ENCODE data around the gene NOTCH1. TPM values are rescaled to one million over a fixed set of nuclear protein-coding genes. Genes with fewer than 3 reads are reported as not detected.

Gene NOTCH1
- polyA plus RNA-seq, 1 donor from 2014 or later: 0.15 TPM

GRCh38 chr9:136509549-136509948, 36.3 kb downstream of the NOTCH1 start (continued):
- TF ChIP-seq EP300 (conservative IDR thresholded peaks at IDR 0.05; ENCODE audit: poor library complexity, severe bottlenecking) (no peak), SMC3 (conservative IDR thresholded peaks at IDR 0.05; ENCODE audit: poor library complexity) (no peak)

DNA sequence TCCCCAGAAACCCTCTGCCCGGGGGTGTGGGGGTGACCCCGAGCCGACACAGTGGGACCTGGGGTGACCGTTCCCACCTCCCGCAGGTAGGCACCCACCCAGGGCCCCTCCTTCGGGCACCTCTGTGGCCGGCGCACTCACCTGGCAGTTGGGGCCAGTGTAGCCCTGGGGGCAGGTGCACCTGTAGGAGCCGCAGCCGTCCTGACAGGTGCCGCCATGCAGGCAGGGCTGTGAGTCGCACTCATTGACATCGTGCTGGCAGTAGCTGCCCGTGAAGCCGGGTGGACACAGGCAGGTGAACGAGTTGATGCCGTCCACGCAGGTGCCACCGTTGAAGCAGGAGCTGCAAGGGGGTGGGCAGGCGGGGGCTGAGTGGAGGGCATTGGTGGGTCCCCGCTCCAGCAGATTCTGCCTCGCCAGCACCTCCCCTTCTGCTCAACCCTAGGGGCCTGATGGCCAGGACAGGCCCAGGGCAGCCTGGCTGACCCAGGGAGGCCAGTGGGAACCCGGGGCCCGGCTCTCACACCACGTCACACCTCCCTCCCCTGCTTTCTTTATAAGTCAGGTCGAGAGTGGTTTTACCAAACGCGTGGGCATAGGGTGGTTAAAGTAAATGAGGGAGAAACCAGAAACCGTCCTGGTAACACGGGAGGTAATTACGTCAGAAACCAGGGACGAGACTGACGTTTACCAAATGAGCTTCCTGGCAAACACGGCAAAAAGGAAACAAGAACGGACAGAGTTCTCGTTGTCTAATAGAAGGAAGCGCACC, 36.9 kb downstream of the NOTCH1 start:
- Histone ChIP-seq H3K9me3 (ENCODE audit: low read length) (no peaks in the 10 kb centered on the region), H3K9ac (ENCODE audit: low read length) (no peak overlapping the region), H4K20me1 (ENCODE audit: insufficient read depth) (no peaks in the 10 kb centered on the region), H3K36me3 (ENCODE audit: insufficient read depth, low read length) (no peaks in the 10 kb centered on the region), H3K9me2 (ENCODE audit: insufficient read depth, low read length) (no peaks in the 10 kb centered on the region), H2AFZ (ENCODE audit: low read depth, low read length) (no peak overlapping the region), H3K79me2 (replicated peaks; ENCODE audit: insufficient read depth, low read length) (no peaks in the 10 kb centered on the region), H3K27ac (ENCODE audit: low read length) (no peak overlapping the region), H3F3A (ENCODE audit: insufficient read depth, low read length, poor library complexity, severe bottlenecking) (no peaks in the 10 kb centered on the region), H3K4me2 (ENCODE audit: low read length) (no peak overlapping the region), H3K4me3 (ENCODE audit: low read length) (no peak overlapping the region), H3K27me3 (ENCODE audit: insufficient read depth, low read depth, low read length) (no peaks in the 10 kb centered on the region)
- TF ChIP-seq POLR2AphosphoS5 (IDR thresholded peaks at IDR 0.05) (no peak), MXI1 (conservative IDR thresholded peaks at IDR 0.05; ENCODE audit: poor library complexity, severe bottlenecking) (no peak), EP300 (conservative IDR thresholded peaks at IDR 0.05; ENCODE audit: poor library complexity, severe bottlenecking) (no peak), CTCF (IDR thresholded peaks at IDR 0.05; ENCODE audit: poor library complexity, severe bottlenecking) (no peak), EZH2 (IDR thresholded peaks at IDR 0.05; ENCODE audit: borderline replicate concordance, insufficient read depth, low read length, poor library complexity, severe bottlenecking) (no peak)

DNA sequence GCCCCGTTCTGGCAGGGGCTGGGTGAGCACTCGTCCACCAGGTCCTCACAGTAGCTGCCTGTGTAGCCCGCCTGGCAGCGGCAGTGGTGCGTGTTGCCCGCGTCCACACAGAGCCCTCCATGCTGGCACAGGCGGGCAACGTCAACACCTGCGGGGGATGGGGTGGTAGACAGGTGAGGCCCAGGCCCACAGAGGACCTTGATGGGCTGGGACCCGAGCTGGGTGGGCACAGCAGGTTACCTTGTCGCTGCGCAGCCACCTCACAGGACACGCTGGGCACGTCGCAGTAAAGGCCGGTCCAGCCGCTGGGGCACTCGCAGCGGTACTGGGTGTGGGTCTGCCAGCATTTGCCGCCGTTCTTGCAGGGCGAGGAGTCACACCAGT, 37.9 kb downstream of the NOTCH1 start:
- Histone ChIP-seq H2AFZ (ENCODE audit: low read depth, low read length) (no peak overlapping the region), H3K4me2 (ENCODE audit: low read length) (no peak overlapping the region), H3K27ac (ENCODE audit: low read length) (no peak overlapping the region), H3K79me2 (replicated peaks; ENCODE audit: insufficient read depth, low read length) (no peaks in the 10 kb centered on the region), H3K9ac (ENCODE audit: low read length) (no peak overlapping the region), H3K27me3 (ENCODE audit: insufficient read depth, low read depth, low read length) (no peaks in the 10 kb centered on the region), H3K36me3 (ENCODE audit: insufficient read depth, low read length) (no peaks in the 10 kb centered on the region), H3K4me3 (ENCODE audit: low read length) (no peak overlapping the region), H3K9me2 (ENCODE audit: insufficient read depth, low read length) (no peaks in the 10 kb centered on the region), H3K9me3 (ENCODE audit: low read length) (no peaks in the 10 kb centered on the region), H4K20me1 (ENCODE audit: insufficient read depth) (no peaks in the 10 kb centered on the region), H3F3A (ENCODE audit: insufficient read depth, low read length, poor library complexity, severe bottlenecking) (no peaks in the 10 kb centered on the region)
- TF ChIP-seq POLR2AphosphoS5 (IDR thresholded peaks at IDR 0.05): no peak
- TF ChIP-seq RAD21 (conservative IDR thresholded peaks at IDR 0.05): no peak
- no peak for TF ChIP-seq SMC3 (conservative IDR thresholded peaks at IDR 0.05; ENCODE audit: poor library complexity)
- no peak for TF ChIP-seq TAF1 (IDR thresholded peaks at IDR 0.05; ENCODE audit: low read depth)
- no peak for TF ChIP-seq REST (IDR thresholded peaks at IDR 0.05; ENCODE audit: borderline replicate concordance)
- no peak for TF ChIP-seq CTCF (IDR thresholded peaks at IDR 0.05; ENCODE audit: poor library complexity, severe bottlenecking)
- no peak for TF ChIP-seq EZH2 (IDR thresholded peaks at IDR 0.05; ENCODE audit: borderline replicate concordance, insufficient read depth, low read length, poor library complexity, severe bottlenecking)
- no peak for TF ChIP-seq EP300 (conservative IDR thresholded peaks at IDR 0.05; ENCODE audit: poor library complexity, severe bottlenecking)
- TF ChIP-seq MXI1 (conservative IDR thresholded peaks at IDR 0.05; ENCODE audit: poor library complexity, severe bottlenecking): no peak
